Stimulated activated CD4-positive, alpha-beta T cell treated with anti-CD3 and anti-CD28 coated beads, Interleukin-15, amount 100 ng/mL, for 48 hours (primary cell): ENCODE data around the gene ZCCHC2.

Experiments
- DNase-seq, 2 donors: peaks; one replicate each; pipeline ENCODE4 v3.0.0-alpha.2; 2020; ENCODE audit warnings: low read depth in 2 of 2

The ZCCHC2 gene

DNA sequence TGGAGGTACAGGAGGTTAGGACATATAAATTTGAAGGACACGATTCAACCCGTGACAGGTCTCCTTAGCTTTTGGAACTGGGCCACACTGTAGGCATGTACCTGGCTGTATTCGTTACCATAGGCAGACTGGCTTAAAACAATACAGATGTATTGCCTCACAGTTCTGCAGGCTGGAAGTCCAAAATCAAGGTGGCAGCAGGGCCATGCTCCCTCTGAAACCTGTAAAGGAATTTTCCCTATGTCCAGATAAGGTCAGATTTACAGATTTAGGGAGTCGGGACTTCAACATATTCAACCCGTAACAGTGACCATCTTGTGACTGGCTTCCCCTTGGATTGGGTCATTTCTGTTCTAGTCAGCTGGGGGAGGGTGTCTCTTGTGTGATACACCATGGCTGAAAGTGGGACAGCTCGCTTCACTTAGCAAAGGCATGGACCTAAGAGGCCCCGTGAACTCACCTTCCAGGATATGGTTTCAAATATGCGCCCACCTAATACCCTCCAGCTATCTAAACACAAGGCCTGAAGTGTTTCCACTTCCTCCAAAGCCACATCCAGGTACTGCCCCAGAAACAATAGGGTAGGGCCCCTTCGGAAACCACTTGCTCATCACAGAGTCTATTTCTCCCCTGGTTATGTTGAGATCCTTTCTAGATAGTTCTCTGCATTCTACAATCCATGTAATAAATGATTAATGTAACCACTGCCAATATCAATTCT, 85.0 kb downstream of the ZCCHC2 start:
- no peak for DNase-seq

DNA sequence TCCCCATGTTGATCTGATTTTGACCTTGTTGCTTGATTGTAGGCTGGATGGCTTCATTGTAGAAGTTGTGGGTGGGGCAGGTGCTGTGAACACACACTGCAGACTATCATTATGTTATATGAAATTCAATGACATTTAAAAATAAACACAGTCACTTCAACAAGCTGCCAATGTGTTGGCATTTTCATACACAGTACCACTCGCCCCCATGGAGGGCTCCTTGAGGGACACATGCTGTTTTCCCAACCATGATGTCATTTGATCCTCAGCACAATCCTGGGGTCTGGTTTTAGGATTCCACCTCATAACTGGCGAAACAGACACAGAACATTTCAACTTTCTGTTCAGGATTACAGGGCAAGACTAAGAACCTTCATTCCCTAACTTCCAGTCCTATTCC, 86.9 kb downstream of the ZCCHC2 start:
- DNase-seq: no peak

DNA sequence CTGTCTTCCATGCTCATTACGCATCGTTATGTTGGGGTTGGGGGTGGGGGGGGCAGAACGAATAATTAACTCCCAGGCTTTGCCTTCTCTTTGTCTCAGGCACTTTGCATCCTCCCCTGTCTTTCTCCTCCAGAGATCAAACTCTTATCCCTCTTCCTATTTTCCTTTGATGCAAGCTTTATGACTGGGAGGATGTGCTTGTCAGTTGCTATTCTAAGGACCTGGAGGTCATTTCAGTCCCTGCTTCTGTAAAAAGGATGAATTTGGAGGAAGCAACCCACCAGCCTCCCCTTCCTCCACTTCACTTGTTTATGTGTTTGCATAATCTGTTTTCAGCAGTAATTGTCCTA, 87.5 kb downstream of the ZCCHC2 start:
- DNase-seq: no peak

DNA sequence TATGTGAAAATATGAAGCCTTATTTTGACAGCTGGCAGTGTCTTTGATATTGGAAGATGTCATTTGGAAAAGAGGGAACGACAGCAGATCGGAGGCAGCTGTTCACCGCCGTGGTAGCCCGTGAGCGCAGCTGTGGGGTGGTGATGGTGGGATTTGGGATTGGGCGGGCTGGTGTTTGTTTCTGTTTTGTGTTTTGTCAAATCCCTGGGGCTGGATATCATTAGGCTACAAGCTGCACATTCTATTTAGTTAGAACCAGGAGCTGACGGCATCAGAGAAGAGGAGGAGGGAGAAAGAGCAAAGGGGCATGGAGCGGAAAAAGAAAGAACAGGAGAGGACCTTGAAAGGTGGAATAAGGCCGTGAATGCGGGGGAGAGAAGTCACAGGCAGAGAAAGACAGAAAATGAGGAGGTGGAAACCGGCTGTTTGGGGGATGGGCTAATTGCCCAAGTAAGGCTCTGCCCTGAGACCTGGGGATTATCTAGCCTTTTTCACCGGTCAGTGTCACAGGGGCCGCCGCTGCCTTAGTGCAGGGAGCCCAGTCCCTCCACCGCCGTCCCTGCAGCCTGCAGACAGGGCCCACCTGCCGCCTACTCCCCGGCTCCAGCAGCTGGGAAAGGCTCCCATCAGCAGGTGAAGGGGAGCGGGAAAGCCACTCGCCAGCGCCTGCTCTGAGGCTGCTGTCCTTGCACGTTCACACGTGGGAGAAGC, 88.0 kb downstream of the ZCCHC2 start:
- no peak for DNase-seq

DNA sequence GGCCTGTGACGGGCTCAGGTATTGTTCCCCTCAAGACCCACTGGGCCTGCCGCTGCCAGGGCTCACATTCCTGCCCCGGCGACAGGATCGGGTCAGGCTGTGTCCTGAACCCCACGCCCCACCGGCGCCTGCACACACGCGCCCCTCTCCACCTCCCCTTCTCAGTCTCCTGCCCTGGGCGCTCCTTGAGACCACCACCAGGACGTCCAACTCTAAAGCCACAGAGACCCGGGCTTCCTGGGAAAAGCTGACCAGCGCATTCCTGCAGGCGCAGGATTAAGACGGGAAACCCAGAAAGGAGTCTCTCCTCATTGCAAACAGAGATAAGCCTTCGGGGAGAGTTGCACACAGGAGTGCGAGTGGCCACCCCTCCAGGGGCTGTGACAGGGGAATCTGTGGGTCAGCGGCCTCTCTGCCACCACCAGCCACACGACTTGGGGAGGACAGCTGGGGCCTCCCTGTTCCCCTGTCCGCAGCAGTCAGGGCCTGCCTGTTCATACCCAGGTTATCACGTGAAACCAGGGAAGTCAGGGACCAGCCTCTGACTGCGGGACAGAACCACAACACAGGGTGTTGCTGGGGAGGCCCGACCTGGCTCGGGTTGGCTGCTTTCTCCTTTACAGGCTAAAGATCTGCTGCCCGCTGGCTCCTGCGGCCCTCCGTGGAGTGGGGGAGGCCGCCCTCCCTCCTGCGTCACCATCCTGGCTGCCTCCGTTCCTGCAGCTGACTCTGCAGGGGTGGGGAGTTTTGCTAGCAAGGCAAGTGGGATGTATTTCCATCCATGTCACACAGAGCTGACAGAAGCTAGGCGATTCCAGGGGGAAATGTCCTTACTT, 88.8 kb downstream of the ZCCHC2 start:
- DNase-seq: no peak

DNA sequence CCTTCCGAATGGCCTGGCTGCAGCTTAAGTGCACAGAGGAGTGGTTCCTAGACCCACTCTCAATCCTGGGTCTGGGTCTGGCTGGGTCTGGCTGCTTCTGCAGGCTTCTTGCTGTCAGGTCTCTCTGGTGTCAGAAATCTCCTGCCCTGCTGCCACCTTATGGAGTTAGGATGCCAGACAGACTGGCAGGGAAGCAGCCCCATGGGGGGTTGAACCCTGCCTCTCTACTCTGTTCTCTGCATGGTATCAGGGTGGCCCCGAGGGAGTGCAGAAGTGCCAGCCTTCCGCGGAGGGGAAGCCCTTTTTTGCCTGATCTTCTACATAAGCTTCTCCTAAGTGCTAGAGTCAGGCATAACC, 89.4 kb downstream of the ZCCHC2 start:
- DNase-seq: no peak

DNA sequence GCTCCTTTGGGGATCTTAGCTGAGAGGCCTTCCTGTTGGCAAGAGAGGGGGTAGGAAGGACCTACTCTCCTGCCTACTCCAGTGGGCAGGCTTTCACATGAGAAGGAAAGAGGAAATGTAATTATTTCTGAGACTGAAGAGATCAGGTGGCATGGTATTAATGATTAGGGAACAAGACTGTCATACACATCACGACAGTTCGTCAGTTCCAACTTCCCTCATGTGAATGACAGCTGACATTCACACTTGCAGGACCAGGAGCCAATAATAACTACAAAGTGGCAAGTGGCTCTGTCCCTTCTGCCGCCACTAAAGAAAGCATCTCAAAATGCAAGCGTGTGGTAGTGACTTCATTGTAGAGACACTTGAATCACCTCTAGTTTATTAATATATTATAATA, 90.0 kb downstream of the ZCCHC2 start:
- no peak for DNase-seq

DNA sequence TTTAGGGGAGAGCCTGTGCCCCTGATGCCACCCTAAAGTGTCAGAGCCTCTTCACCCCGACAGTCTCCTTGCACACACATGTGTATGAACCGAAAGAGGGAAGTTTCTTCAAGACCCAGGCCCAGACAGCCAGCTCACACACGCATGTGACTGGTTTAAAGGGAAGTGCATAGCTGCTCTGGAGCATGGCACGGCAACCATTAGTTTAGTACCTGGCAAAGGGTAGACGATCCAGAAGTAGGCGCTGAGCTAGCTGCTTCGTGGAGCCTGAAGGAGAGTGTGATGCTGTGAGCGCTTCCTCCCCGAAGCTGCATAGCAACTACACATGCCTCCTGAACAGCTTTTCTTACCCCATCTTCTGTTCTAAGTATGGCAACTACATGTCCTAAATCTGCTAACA, 91.7 kb downstream of the ZCCHC2 start:
- DNase-seq: no peak

DNA sequence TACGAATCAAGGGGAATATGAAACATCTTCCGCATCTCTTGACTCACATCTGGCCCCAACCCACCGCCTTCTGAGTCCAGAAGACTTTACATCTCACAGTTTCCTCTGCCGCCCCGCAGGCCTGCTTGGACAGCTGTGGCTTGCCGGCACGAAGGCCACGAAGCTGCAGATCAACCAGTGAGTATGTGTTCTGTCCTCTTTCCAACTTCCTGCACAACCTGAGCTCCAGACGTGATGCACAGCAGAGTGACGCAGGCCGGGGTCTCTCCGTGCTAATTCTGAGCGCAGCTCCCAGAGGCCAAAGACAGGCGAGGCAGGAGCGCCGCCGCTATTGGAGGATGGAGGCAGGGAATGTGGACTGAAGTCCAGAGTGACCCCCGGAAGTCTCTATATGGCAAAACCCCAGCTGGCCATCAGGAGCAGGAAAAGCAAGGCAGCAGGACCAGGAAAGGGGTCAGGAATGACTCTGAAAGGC, 93.5 kb downstream of the ZCCHC2 start:
- no peak for DNase-seq

DNA sequence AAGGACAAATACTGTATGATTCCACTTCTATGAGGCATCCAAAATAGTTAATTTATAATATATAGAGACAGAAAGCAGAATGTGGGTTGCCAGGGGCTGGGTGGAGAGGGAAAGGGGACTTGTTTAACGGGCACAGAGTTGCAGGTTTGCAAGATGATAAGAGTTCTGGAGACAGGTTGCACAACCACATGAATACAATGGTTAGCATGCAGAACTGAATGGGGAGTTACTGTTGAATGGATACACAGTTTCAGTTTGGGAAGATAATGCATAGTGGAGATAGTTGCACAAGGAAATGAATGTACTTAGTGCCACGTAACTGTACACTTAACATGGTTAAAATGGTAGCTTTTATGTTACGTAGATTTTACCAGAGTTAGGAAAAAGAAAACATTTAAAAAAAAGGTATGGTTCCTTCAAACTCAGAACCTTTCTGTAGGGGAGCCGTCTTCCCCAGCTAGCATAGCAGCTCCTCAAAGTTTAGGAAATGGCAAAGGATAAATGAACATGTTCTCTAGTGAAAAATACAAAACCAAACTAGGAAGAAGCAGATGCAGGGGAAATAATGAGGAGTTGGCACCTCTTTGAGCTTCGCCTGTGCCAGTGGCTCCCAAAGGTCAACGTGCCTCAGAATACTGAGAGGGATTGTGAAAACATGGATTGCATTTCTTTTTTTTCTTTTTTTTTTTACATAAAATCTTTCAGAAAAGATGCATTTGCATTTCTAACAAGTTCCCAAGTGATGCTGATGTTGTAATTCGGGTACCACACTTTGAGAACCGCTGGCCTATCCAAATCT, 95.2 kb downstream of the ZCCHC2 start:
- DNase-seq: no peak

DNA sequence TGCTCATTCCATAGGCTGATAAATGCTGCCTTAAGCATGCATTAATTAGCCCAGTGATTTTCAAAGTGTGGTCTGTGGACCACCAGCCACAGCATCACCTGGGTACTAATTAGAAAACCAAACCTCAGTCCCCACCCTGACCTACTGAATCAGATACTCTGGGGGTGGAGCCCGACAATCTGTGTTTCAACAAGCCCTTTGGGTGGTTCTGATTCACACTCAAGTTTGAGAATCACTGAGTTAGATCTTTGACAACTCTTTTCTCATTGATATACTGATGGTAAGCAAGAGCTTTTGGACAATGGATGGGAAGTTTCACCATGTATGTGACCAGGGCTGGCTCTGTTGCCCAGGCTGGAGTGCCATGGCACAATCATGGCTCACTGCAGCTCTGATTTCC, 95.9 kb downstream of the ZCCHC2 start:
- no peak for DNase-seq

DNA sequence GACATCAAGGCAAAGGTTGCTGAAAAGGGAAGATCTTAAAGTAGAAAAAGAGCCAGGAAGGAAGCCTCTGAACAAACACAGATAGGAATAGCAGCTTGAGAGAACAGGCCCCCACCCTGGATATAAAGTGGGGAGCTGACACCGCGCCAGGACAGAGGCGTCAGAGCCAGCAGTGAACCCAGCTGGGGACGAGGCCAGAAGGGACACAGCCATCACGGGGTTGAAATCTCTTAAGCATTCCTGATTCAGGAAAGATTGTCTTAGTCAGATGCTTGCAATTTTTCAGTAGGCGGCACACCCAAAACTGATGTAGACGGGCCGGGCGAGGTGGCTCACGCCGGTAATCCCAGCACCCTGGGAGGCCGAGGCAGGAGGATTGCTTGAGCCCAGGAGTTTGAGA, 98.7 kb downstream of the ZCCHC2 start:
- DNase-seq: no peak

DNA sequence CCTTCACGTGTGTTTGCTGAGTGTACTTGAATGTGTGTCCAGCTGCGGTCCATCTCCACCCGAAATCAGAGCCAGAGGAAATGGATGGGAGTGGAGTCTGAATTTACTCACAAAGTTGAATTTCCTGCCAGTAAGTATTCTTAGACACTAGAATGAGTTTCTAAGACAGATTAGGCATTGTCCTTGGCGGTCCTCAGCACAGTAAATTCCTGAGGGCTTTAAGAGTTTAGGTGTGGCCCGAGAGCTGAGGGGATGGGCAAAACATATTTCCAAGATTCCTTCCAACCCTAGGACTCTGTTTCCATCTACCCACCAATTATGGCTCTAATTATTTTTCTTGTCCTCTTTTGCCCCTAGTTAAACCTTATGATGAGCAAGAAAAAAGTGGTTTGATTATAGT, 102.2 kb downstream of the ZCCHC2 start:
- no peak for DNase-seq
